SH-SY5Y (cell line): Measurements from ENCODE around the gene ZNF710.

Source experiments
- GATA2 ChIP-seq: IDR thresholded peaks from 2 replicates; pipeline ENCODE4 v1.6.1; 2011; ENCODE audit warnings: mild to moderate bottlenecking, low read depth, low read length
- GATA3 ChIP-seq: IDR thresholded peaks from 2 replicates; pipeline ENCODE4 v1.6.1; 2011; ENCODE audit warnings: low read depth, mild to moderate bottlenecking, low read length, moderate library complexity

- TF ChIP-seq GATA2 = no peak
- TF ChIP-seq GATA3 = no peak
Measured at GRCh38 chr15:89982315-89983055, 18.6 kb upstream of the ZNF710 start.
